A549 (cell line): ENCODE data around the gene GIMAP2. TPM values are rescaled to one million over a fixed set of nuclear protein-coding genes. Genes with fewer than 3 reads are reported as not detected.
"Not testable (repeated sequence)": the region's sequence is repeated elsewhere in the genome, so short reads cannot be mapped to it uniquely, and the experiment has no call there.

Source experiments
- ATAC-seq, 2 experiments: fragments of 200-7000 bp in 1 of 2; fragments of >200 bp in 1 of 2; cut with Nextera tagmentation in 1 of 2; cut with Tn5 transposase in 1 of 2; 3 replicates each; pipeline versions ENCODE4 v1.8.0 to v1.9.1; 2018 to 2020; ENCODE audit warnings: mild to moderate bottlenecking in 1 of 2, moderate library complexity in 1 of 2
- CTCF ChIA-PET: fragments of 300-600 bp; sonication (Branson Sonifier 250); formaldehyde crosslinking; extraction: SDS; loops from one replicate; lab custom pipeline; 2021; ENCODE audit warnings: antibody characterized with exemption, inconsistent platforms; lab: Yijun Ruan, JAX
- POLR2A ChIA-PET: fragments of 350-600 bp; formaldehyde crosslinking; extraction: SDS; loops from one replicate; lab custom pipeline; 2021; ENCODE audit warnings: antibody characterized with exemption, inconsistent platforms; lab: Yijun Ruan, JAX
- DNase-seq, 2 experiments: peaks; one replicate each; pipeline versions ENCODE4 v3.0.0 to v3.0.0-alpha.2; 2011 to 2016; ENCODE audit warnings: low read depth in 1 of 2, low spot score in 1 of 2
- FAIRE-seq: peaks from 2 replicates; lab custom pipeline; 2011; peaks lifted over from hg19 to GRCh38; lab: Jason Lieb, UNC
- H3K27ac ChIP-seq, 2 experiments: fragments of >200 bp; sonication (Bioruptor Twin); formaldehyde crosslinking; 3 replicates each; pipeline ENCODE4 v1.5.1; 2016 to 2017
- H3K4me1 ChIP-seq: fragments of >200 bp; sonication (Bioruptor Twin); formaldehyde crosslinking; 3 replicates; pipeline ENCODE4 v1.6.1; 2016
- H3K4me2 ChIP-seq: fragments of >200 bp; sonication (Bioruptor Twin); formaldehyde crosslinking; 3 replicates; pipeline ENCODE4 v1.6.1; 2016
- H3K4me3 ChIP-seq: fragments of >200 bp; sonication (Bioruptor Twin); formaldehyde crosslinking; 3 replicates; pipeline ENCODE4 v1.5.1; 2016
- H3K9me3 ChIP-seq: fragments of >200 bp; sonication (Bioruptor Twin); formaldehyde crosslinking; 3 replicates; pipeline ENCODE4 v1.6.1; 2016
- CBX2 ChIP-seq: fragments of 200-600 bp; sonication (generic); IDR thresholded peaks from 2 replicates; pipeline ENCODE4 v1.6.1; 2016; ENCODE audit warnings: low read depth, mild to moderate bottlenecking, borderline replicate concordance
- CHD4 ChIP-seq: fragments of 200-600 bp; sonication (generic); IDR thresholded peaks from 2 replicates; pipeline ENCODE4 v1.6.1; 2016; ENCODE audit warnings: antibody characterized with exemption, mild to moderate bottlenecking, borderline replicate concordance
- EHMT2 ChIP-seq: fragments of 200-600 bp; sonication (generic); IDR thresholded peaks from 2 replicates; pipeline ENCODE4 v1.6.1; 2016; ENCODE audit warnings: antibody characterized with exemption, low read depth, mild to moderate bottlenecking, moderate library complexity
- ESRRA ChIP-seq: fragments of 150-350 bp; IDR thresholded peaks from 2 replicates; pipeline ENCODE4 v1.6.1; 2014; ENCODE audit warnings: mild to moderate bottlenecking, low read length, borderline replicate concordance
- FOSB ChIP-seq: fragments of 250-450 bp; sonication (Bioruptor Pico); IDR thresholded peaks from 2 replicates; pipeline ENCODE4 v1.5.0; 2020; ENCODE audit warnings: mild to moderate bottlenecking, moderate library complexity
- HOXB13 ChIP-seq: fragments of 250-450 bp; sonication (Bioruptor Pico); IDR thresholded peaks from 2 replicates; pipeline ENCODE4 v1.5.0; 2020; ENCODE audit warnings: low read depth, mild to moderate bottlenecking, moderate library complexity
- JUNB ChIP-seq: fragments of >200 bp; sonication (Bioruptor Twin); formaldehyde crosslinking; IDR thresholded peaks from 2 replicates; pipeline ENCODE4 v1.6.1; 2016
- MAFK ChIP-seq: fragments of 450-650 bp; IDR thresholded peaks from 2 replicates; pipeline ENCODE4 v1.6.1; 2014; ENCODE audit not compliant: partially characterized antibody
- MAZ ChIP-seq: fragments of 150-350 bp; IDR thresholded peaks from 2 replicates; pipeline ENCODE4 v1.6.1; 2014; ENCODE audit warnings: antibody characterized with exemption, low read depth, low read length, borderline replicate concordance
- NFE2L2 ChIP-seq: fragments of 150-350 bp; conservative IDR thresholded peaks from 2 replicates; pipeline ENCODE4 v1.6.1; 2014; ENCODE audit warnings: low read length
- NPAS2 ChIP-seq: fragments of 250-450 bp; sonication (Bioruptor Pico); IDR thresholded peaks from 2 replicates; pipeline ENCODE4 v1.8.0; 2022; ENCODE audit warnings: mild to moderate bottlenecking, moderate library complexity, borderline replicate concordance
- NR3C1 ChIP-seq: fragments of >200 bp; sonication (Bioruptor Twin); formaldehyde crosslinking; IDR thresholded peaks from 3 replicates; pipeline ENCODE4 v1.6.1; 2017
- POLR2AphosphoS2 ChIP-seq: conservative IDR thresholded peaks from 2 replicates; pipeline ENCODE4 v1.6.1; 2012; ENCODE audit warnings: low read length, improper control_type of control experiment, inconsistent platforms
- RCOR1 ChIP-seq: fragments of 150-350 bp; IDR thresholded peaks from 2 replicates; pipeline ENCODE4 v1.6.1; 2014; ENCODE audit warnings: antibody characterized with exemption, low read length, low read depth
- SMC3 ChIP-seq: fragments of >200 bp; sonication (Bioruptor Twin); formaldehyde crosslinking; IDR thresholded peaks from 3 replicates; pipeline ENCODE4 v1.6.1; 2018; ENCODE audit warnings: inconsistent platforms
- TP53 ChIP-seq: fragments of 250-450 bp; sonication (Bioruptor Pico); IDR thresholded peaks from 2 replicates; pipeline ENCODE4 v1.5.0; 2021; ENCODE audit warnings: mild to moderate bottlenecking, moderate library complexity
- WGBS: methylation state at CpG from one replicate; pipeline ENCODE4 v1.1.6; 2017; ENCODE audit errors: missing lambda C conversion rate; 5-methylcytosine and 5-hydroxymethylcytosine counted together
- polyA plus RNA-seq, 4 experiments: library from polyadenylated mRNA; depleted of rRNA in 3 of 4; stranded (reverse); fragments of >200 nt; fragmentation: RNase III in 1 of 4; extraction: RNeasy Plus Mini Kit Qiagen cat#74134 plus additional on column Dnase treatment in 1 of 4; gene quantifications; 2 replicates in 3 of 4; 3 replicates in 1 of 4; pipeline ENCODE4 v1.2.3, GENCODE V29; 2011 to 2017
- TF ChIP-seq, protein P1 (sequence below): fragments of >200 bp; sonication (Bioruptor Twin); formaldehyde crosslinking; IDR thresholded peaks from 3 replicates; pipeline ENCODE4 v1.6.1; 2016
- TF ChIP-seq, protein P2 (sequence below): fragments of 250-450 bp; sonication (Bioruptor Pico); IDR thresholded peaks from 2 replicates; pipeline ENCODE4 v1.5.0; 2021; ENCODE audit warnings: mild to moderate bottlenecking, moderate library complexity, borderline replicate concordance
- TF ChIP-seq, protein P3 (sequence below): fragments of >200 bp; sonication (Bioruptor Twin); formaldehyde crosslinking; IDR thresholded peaks from 2 replicates; pipeline ENCODE4 v1.6.1; 2016
- TF ChIP-seq, protein P4 (sequence below): fragments of >200 bp; sonication (Bioruptor Twin); formaldehyde crosslinking; IDR thresholded peaks from 3 replicates; pipeline ENCODE4 v1.5.1; 2016
- TF ChIP-seq, protein P5 (sequence below): IDR thresholded peaks from 2 replicates; pipeline ENCODE4 v1.6.1; 2012

GIMAP2 gene
- polyA plus RNA-seq, 2 of the 4 experiments (the other 2 are of a cell fraction) = 0.14 TPM; not detected in 1

DNA sequence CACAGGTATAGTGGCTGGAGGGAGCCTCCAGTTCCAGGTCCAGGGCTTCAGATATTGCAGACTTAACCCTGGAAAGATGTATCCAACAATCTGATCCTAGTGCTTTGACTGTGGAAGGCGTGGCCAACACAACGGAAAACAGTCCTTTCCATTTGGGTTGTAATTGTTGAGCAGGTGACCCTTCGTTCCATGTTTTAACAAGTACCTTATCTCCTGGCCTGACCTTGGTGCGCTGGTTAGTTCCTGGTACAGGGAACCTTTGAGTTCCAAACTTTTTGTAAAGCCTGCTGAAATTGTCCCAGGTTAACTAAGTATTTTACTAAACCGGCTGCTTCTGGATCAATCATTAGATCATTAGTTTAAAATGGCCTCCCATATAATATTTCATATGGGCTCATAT is 29.5 kb upstream of the GIMAP2 start (continued):
- TF ChIP-seq, protein P1, sequence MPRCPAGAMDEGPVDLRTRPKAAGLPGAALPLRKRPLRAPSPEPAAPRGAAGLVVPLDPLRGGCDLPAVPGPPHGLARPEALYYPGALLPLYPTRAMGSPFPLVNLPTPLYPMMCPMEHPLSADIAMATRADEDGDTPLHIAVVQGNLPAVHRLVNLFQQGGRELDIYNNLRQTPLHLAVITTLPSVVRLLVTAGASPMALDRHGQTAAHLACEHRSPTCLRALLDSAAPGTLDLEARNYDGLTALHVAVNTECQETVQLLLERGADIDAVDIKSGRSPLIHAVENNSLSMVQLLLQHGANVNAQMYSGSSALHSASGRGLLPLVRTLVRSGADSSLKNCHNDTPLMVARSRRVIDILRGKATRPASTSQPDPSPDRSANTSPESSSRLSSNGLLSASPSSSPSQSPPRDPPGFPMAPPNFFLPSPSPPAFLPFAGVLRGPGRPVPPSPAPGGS = no peak
- no peak for TF ChIP-seq TP53
- TF ChIP-seq CHD4 = no peak
- TF ChIP-seq NR3C1 = no peak

DNA sequence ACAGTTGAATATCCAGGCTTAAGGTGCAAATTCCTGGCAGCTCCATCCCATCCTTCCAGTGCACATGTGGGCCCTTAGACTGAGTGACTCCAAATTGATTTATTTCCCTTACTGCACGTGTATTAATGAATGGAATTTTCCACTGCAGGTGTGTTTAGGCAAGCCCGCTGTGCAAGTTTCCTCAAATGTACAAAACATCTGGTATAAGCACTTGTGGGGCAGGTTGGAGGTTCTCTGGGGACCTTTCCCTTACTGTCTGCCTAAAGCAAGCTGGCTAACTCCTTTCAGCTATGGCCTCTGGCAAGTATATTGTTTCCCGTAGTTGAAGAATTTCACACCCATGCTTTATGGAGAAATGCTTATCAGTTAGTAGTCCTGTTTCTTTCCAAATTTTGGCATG is 28.0 kb upstream of the GIMAP2 start:
- no peaks in the 10 kb centered on the region for H3K4me1 ChIP-seq
- H3K27ac ChIP-seq = no peak overlapping the region
- 33% methylated on average over 3 of the region's 3 CpGs for WGBS
- no peak for FAIRE-seq
- no peak for DNase-seq
- no peak for ATAC-seq
- H3K4me3 ChIP-seq = no peak overlapping the region
- TF ChIP-seq MAFK = no peak
- TF ChIP-seq POLR2AphosphoS2 = no peak
- TF ChIP-seq CBX2 = no peak
- TF ChIP-seq EHMT2 = no peak
- TF ChIP-seq, protein P2, sequence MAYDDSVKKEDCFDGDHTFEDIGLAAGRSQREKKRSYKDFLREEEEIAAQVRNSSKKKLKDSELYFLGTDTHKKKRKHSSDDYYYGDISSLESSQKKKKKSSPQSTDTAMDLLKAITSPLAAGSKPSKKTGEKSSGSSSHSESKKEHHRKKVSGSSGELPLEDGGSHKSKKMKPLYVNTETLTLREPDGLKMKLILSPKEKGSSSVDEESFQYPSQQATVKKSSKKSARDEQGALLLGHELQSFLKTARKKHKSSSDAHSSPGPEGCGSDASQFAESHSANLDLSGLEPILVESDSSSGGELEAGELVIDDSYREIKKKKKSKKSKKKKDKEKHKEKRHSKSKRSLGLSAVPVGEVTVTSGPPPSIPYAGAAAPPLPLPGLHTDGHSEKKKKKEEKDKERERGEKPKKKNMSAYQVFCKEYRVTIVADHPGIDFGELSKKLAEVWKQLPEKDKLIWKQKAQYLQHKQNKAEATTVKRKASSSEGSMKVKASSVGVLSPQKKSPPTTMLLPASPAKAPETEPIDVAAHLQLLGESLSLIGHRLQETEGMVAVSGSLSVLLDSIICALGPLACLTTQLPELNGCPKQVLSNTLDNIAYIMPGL = no peak
- no peak for TF ChIP-seq JUNB
- ChIA-PET CTCF (no interaction called here), POLR2A (no interaction called here)
- no peak overlapping the region for H3K4me2 ChIP-seq
- no peaks in the 10 kb centered on the region for H3K9me3 ChIP-seq

DNA sequence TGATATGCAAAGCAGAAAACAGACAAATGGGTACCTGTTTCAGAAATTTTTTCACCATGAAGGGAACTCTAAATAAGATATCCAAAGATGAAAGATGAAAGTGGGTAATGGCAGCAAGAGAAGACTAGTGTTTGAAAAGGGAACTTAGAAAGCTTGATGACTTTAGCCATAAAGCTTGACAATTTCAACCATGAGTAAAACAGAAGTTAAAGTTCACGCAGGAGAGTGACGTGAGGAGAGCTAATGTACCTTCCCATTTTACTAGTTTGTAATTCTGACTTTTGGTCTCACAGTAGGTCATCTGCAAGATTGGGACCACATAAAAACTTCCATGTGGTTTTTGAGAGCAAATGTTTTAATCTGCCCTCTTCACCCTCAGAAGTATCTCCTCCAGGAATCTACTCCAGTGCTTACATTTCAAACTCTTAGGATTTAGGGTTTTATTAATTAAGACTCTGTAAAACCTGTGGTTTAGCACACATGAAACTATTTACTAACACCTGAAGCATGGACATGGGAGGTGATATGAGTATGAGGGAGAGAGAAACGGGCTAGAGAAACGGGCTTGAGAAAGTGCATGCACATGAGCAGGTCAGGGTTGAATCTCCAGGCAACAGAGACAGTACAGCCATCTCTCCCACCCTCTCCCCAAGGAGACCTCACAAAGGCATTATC is 24.4 kb upstream of the GIMAP2 start:
- ATAC-seq = no peak
- no peak for FAIRE-seq
- TF ChIP-seq FOSB (no peak), SMC3 (no peak), NFE2L2 (no peak), HOXB13 (CRISPR knock-in tag) (no peak)
- H3K9me3 ChIP-seq = no peaks in the 10 kb centered on the region
- H3K4me1 ChIP-seq = no peaks in the 10 kb centered on the region
- DNase-seq = no peak
- WGBS = 38% methylated on average over 4 of the region's 4 CpGs
- POLR2A ChIA-PET = no interaction called here
- H3K27ac ChIP-seq = no peak overlapping the region
- no peak overlapping the region for H3K4me3 ChIP-seq
- no peak overlapping the region for H3K4me2 ChIP-seq
- CTCF ChIA-PET = no interaction called here

DNA sequence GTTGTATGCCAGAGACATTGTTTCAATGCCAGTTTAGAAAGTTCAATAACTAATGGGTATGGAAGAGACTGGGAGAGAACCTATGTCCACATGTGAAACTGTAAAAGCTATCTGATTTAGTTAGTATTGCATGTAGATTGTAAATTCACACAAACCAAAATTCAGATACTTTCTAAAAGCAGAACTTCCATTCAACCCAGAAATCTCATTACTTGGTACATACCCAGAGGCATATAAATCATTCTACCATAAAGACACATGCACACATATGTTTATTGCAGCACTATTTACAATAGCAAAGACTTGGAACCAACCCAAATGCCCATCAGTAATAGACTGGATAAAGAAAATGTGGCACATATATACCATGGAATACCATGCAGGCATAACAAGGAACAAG is 22.7 kb upstream of the GIMAP2 start:
- H3K27ac ChIP-seq, FAIRE-seq, DNase-seq, ATAC-seq, CTCF ChIA-PET, H3K4me2 ChIP-seq, H3K9me3 ChIP-seq, H3K4me1 ChIP-seq, H3K4me3 ChIP-seq, POLR2A ChIA-PET: not testable (repeated sequence)

DNA sequence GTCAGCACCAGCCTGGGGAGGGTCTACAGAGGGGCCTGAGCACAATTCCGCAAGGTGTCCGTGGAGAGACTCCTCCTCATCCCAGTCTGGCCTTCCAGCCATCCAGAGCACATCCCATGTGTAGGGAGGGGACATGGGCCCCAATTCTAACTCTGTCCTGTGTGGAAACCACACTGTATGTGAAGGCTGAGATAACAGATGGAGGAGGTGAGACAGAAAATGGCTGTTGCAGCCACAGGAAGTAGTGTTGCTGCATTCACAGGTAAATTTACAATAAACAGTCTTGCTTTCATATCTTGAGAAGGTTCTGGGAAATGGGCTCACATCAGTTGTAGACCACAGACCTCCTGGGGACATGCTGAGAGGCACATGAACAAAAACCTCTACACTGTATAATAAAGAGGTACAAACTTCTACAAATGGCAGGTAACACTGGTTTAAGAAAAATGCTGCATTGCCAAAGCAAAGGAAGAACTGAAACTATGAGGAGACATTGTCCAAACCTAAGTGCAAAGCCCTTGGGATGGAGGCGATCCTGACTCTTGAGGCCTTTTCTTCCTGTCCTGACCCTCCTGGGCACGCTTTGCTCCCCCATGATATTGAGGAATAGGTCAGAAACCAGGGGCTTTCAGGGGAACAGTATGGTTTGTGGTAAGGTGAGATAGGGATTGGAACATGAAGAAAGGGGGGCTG is 21.6 kb upstream of the GIMAP2 start:
- DNase-seq (no peak), ATAC-seq (no peak), FAIRE-seq (no peak)
- WGBS = 29% methylated on average over 4 of the region's 4 CpGs
- ChIA-PET CTCF (no interaction called here), POLR2A (no interaction called here)
- Histone ChIP-seq H3K4me2 (no peak overlapping the region), H3K4me1 (no peaks in the 10 kb centered on the region), H3K4me3 (no peak overlapping the region), H3K9me3 (no peaks in the 10 kb centered on the region), H3K27ac (no peak overlapping the region)
- TF ChIP-seq RCOR1 = no peak
- no peak for TF ChIP-seq ESRRA
- TF ChIP-seq, protein P3, sequence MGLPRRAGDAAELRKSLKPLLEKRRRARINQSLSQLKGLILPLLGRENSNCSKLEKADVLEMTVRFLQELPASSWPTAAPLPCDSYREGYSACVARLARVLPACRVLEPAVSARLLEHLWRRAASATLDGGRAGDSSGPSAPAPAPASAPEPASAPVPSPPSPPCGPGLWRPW = no peak
- TF ChIP-seq, protein P4, sequence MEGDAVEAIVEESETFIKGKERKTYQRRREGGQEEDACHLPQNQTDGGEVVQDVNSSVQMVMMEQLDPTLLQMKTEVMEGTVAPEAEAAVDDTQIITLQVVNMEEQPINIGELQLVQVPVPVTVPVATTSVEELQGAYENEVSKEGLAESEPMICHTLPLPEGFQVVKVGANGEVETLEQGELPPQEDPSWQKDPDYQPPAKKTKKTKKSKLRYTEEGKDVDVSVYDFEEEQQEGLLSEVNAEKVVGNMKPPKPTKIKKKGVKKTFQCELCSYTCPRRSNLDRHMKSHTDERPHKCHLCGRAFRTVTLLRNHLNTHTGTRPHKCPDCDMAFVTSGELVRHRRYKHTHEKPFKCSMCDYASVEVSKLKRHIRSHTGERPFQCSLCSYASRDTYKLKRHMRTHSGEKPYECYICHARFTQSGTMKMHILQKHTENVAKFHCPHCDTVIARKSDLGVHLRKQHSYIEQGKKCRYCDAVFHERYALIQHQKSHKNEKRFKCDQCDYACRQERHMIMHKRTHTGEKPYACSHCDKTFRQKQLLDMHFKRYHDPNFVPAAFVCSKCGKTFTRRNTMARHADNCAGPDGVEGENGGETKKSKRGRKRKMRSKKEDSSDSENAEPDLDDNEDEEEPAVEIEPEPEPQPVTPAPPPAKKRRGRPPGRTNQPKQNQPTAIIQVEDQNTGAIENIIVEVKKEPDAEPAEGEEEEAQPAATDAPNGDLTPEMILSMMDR = no peak
- TF ChIP-seq NPAS2 (CRISPR knock-in tag) = no peak
- TF ChIP-seq, protein P5, sequence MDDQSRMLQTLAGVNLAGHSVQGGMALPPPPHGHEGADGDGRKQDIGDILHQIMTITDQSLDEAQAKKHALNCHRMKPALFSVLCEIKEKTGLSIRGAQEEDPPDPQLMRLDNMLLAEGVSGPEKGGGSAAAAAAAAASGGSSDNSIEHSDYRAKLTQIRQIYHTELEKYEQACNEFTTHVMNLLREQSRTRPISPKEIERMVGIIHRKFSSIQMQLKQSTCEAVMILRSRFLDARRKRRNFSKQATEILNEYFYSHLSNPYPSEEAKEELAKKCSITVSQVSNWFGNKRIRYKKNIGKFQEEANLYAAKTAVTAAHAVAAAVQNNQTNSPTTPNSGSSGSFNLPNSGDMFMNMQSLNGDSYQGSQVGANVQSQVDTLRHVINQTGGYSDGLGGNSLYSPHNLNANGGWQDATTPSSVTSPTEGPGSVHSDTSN = no peak
- no peak for TF ChIP-seq POLR2AphosphoS2
- TF ChIP-seq MAZ = no peak
